Dermis blood vessel endothelial cell (primary cell): ENCODE measurements around the gene SEC11A. TPM values are rescaled to one million over a fixed set of nuclear protein-coding genes. Genes with fewer than 3 reads are reported as not detected.
"Not testable (repeated sequence)": the region's sequence is repeated elsewhere in the genome, so short reads cannot be mapped to it uniquely, and the experiment has no call there.

Experiments
- DNase-seq: peaks from one replicate; pipeline ENCODE4 v3.0.0; 2010
- total RNA-seq: library from RNA; depleted of rRNA; stranded (reverse); fragments of >200 nt; gene quantifications from 2 replicates; pipeline ENCODE4 v1.2.3, GENCODE V29; 2014

The SEC11A gene
- total RNA-seq, result 256 and 280 TPM in 2 replicates

GRCh38 chr15:84716036-84716732, at the start of gene SEC11A:
SEC11A (minus strand) TSS chr15:84716139; CDS start chr15:84716075, 64 bp downstream.
- DNase-seq, result peak; percentile 96

- DNase-seq, result no peak
Observed at GRCh38 chr15:84765675-84766074, 49.7 kb upstream of the SEC11A start.

GRCh38 chr15:84764989-84765388, 49.0 kb upstream of the SEC11A start:
- DNase-seq, result peak; percentile 72

- no peak for DNase-seq
Observed at GRCh38 chr15:84764585-84764984, 48.6 kb upstream of the SEC11A start.

DNA sequence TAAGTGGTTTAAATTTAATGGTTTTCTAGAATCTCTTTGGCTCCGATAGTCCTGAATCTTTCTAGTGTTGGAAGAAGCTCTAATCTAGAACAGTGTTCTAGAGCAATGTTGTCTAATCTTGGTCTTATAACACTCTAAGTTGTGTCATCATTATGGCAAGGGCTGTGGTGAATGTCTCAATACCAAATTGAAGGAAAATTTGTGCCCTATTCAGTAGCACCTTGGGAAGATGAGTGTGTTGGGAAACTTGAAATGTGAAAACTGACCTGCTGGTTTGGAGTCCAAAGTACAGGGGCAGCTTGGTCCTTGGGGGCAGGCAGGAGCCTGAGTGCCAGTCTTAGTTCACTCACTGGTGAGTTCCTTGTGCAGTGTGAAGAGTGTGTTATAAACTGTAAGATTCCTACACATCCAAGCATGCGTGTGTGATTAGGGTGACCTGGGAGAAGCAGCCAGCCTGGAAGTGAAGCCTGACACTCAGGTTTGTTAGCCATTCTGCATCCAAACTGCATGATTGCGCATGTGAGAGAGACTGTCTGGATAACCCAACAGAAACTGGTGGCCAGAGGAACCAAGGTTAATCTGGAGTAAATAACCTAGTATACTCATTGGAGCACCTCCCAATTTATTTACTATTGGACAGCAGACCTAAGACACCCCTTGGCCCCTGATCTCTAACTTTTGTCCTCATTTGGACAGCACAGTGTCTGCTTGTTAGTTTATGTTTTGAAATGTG, 47.1 kb upstream of the SEC11A start:
- no peak for DNase-seq

DNA sequence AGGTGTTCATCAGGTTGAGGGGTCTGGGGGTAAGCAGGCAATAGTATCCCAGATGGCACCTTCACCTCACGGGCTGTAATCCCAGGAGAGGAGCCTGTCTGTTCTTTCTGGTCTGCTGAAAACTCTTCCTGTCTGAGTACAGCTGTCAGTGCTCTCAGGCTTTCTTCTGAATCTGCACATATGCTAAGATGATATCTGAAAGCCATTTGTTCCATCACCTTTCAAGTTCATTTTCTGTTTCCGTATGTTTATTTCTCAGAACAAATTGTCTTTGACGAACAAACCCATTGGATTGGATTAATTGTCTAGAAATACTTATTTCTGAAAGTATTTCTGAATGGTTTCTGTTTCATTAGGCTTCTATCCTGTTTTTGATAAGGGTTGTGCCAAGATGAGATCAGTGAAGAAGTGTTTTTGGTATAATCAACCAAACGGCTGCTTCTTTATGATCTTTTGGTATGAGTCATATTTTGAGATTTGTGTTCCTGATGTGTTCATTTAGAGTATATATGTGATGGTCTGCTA, 45.7 kb upstream of the SEC11A start:
- DNase-seq, result peak; percentile 29

DNA sequence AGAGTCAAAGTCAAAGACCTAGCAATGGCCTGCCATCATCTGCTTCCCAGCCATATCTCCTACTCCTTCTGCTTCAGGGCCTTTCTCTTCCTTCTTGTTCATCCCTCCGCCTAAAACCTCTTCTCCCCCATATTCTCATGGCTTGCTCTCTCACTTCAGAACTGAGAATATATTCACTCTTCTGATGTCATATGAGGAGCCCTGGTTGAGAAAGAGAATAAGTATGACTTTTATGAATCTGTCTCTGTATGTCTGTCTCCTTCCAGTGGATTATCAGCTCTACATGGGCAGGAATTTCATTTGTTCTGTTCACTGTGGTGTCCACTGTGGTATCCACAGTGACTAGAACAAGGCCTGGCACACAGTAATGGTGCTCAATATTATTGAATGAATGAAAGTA, 44.3 kb upstream of the SEC11A start:
- no peak for DNase-seq

DNA sequence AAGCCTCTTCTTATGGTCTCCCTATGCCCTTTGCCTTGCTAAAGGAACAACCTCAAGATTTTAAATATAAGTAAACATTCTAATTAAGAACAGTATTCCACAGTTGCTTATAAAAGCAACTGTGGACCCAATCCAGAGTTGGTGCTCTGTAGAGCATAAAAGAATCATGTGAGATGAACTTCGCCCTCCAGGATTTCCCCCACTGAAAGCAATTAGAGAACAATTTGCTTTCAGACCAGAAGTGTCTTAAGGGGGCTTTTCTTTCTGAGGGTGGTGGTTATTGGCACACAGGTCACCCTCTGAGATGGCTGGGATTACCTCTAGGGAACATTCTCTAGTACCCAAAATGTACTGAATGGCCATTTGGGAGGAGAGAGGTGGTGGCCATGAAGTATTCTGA, 43.1 kb upstream of the SEC11A start:
- DNase-seq, result no peak

GRCh38 chr15:84755736-84756527, 40.0 kb upstream of the SEC11A start:
- no peak for DNase-seq

DNA sequence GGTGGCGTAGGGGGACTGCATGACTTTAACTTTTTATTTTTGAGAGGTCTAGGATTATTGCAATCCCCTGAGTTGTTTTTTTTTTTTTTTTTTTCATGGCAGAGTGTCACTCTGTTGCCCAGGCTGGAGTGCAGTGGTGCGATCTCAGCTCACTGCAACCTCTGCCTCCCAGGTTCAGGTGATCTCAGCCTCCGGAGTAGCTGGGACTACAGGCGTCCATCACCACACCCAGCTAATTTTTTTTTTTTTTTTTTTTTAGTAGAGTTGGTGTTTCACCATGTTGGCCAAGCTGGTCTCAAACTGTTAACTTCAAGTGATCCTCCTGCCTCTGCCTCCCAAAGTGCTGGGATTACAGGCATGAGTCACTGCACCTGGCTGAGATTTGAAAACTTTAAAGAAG, 39.0 kb upstream of the SEC11A start:
- not testable (repeated sequence) for DNase-seq

- DNase-seq, result peak; percentile 18
Observed at GRCh38 chr15:84752700-84753099, 36.8 kb upstream of the SEC11A start.

- DNase-seq, result no peak
Observed at GRCh38 chr15:84752195-84752594, 36.3 kb upstream of the SEC11A start.

DNA sequence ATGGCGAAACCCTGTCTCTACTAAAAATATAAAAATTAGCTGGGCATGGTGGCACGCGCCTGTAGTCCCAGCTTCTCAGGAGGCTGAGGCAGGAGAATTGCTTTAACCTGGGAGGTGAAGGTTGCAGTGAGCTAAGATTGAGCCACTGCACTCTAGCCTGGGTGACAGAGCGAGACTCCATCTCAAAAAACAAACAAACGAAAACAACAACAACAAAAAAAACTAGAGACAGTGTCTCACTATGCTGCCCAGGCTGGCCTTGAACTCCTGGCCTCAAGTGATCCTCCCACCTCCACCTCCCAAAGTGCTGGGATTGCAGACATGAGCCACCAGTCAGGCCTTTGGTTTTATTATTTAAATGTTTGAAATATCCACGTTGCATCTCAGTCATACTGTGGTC, 35.8 kb upstream of the SEC11A start:
- DNase-seq, result not testable (repeated sequence)

GRCh38 chr15:84750583-84751092, 34.7 kb upstream of the SEC11A start:
- DNase-seq, result no peak

DNA sequence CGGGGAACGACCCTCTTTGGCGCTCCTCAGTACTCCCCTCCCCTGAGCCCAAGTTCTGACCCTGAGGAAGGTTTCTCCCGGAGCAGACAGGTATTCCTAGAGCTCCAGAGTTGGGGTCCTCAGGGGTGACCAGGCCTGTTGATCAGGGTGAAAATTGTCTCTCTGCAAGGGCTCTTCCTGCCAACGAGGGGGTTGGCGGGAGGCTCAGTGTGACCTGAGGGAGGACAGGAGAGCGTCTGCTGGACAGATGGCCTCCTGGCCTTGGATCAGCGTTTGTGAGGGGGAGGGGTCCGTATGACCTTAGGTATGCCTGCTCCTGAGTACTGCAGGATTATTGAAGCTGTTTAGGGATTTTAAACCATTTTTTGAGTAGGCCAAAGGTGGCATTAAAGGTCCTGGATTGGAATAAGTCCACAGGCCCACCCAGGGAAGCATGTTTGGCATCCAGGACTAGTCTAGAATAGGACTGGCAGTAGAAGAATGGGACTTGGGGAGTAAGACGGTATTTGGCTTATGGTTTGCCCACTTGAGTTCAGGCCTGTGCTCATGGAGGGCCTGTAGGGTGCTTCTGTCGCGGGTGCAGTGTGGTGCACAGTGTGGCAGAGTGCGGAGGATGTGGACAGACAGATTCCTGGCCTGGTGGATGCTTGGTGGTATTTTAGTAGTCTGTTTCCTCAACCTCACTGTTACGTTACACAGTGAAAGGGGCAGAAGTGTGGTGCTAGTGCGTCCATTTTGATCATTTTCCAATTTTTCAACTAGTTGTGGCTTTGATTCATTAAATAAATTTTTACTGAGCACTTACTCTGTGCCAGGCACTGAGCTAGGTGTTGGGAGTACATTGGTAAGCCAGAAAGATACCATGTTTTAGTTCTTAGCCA, 33.4 kb upstream of the SEC11A start:
- peak; percentile 52 for DNase-seq

DNA sequence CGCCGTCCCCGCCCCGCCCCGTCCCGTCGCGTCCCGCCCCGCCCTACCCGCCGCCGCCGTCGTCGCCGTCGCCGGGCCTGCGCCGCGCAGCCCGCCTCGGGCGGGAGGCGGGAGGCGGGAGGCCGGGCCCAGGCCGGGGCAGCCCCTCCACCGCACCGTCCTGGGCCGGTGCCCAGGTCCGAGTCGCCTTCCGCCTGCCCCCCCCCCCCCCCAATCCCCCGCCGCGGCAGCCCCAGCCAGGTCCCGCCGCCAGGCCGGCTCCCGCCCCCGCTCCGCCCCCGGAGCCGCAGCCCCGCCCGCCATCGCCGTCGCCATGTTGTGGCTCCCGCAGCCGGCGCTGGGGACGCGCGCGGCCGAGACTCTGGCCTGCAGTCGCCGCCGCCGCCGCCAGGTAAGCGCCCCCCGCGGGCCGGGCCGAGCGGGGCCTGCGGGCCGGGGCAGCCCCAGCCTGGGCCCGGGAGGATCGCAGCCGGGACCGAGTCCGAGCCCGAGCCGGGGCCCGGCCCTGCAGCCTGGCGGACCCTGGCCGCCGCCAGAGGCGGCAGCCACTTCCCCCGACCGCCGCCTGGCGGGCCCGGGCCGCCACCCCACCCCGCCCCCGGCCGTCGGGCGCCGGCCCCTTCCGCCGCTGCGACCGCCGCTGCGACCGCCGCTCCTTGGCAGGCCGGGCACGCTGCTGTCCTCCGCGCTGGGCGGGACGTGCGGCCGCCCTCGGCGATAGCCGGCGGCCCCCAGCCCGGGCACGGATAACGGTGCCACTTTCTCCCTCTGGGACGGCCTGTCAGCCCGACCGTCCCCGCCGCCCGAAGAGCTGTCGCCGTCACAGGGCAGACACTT, 32.6 kb upstream of the SEC11A start, which contains the start of gene ZNF592:
Gene ZNF592 (plus strand): TSS at position 319 of the 837 bp plus-strand sequence. CDS start 34,084 bp downstream, outside the sequence.
- DNase-seq, result peak; percentile 84

DNA sequence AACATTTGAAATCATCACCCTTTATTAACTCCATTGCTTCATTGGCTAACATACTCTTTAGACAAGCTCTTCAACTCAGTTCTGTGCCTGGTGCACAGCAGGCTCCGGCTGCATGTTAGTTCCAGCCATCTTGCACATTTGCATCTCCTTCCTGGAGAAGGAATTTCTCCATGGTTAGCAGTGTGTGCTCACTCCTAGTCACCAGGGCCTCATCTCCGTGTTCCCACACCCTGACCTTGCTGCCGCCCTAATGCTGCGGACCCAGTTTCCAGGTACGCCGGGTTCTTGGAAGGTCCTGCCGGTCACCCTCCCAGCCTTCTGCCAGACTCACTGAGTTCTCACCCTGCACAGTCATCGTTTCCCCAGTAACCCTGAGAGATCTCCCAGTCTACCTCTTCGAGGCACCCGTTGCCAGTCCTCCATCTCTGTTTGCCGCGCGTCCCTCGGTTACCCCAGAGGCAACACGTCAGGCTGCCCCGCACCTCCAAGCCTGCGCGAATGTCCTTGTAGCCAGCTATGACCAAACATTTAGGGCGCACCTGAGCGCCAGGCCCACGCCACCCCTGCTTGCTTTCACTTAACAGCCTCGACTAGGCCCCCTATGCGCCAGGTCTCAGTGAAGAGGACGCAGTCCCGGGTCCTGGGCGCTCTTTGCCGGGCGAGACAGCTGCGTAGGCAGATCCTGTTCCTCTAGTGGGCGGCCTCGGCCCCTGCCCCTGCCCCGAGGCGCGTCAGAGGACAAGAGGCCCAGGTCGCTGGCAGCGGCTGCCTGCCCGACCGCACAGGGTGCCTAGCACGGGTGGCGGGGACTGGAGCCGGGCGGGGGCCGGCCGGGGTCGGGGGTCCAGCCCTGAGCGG, 31.7 kb upstream of the SEC11A start:
- peak; percentile 76 for DNase-seq

DNA sequence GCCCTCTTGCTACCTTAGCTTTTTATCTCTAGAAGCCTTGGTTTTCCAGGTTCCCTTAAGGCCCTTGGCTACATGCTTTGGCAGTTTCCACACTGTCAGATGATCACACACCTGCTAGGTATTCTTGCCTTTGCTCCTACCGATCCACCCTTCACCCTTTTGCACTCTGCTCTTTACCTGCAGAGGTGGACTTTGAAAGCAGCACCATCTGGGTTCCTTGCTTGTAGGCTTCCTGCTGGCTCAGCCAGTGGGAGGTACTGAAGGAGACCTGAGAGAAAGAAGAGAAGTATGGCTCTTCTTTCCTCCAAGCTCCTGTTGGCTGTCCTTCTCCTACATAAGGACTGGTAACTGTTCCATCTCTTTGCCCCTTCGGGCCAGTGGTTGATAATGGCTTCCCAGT, 25.2 kb upstream of the SEC11A start:
- DNase-seq, result no peak

DNA sequence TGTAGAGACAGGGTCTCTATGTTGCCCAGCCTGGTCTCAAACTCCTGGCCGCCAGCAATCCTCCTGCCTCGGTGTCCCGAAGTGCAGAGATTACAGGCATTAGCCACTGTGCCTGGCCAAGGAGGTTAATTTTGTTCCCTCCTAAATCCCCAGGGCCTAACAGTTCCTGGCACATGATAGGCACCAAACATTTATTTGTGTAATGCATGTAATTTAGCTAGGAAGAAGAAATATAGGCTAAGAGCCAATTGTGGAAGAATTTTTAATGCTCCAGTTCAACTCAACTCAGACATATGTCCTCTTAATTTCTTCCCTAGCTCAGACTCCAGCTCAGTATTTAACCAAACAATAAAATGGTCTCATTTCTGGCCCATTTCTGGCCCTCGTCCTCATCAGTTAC, 24.8 kb upstream of the SEC11A start:
- DNase-seq, result no peak

GRCh38 chr15:84737005-84737404, 21.1 kb upstream of the SEC11A start:
- no peak for DNase-seq
